GM19468 (cell line): ENCODE data around the gene FXYD7.

ENCODE experiments used
- ATAC-seq: cut with Tn5 transposase; IDR thresholded peaks from one replicate; pipeline ENCODE4 v1.9.1; 2021; ENCODE audit warnings: mild to moderate bottlenecking, moderate library complexity, moderate number of reproducible peaks; ENCODE audit not compliant: unreplicated experiment; ENCODE audit errors: extremely low read depth

Gene FXYD7

DNA sequence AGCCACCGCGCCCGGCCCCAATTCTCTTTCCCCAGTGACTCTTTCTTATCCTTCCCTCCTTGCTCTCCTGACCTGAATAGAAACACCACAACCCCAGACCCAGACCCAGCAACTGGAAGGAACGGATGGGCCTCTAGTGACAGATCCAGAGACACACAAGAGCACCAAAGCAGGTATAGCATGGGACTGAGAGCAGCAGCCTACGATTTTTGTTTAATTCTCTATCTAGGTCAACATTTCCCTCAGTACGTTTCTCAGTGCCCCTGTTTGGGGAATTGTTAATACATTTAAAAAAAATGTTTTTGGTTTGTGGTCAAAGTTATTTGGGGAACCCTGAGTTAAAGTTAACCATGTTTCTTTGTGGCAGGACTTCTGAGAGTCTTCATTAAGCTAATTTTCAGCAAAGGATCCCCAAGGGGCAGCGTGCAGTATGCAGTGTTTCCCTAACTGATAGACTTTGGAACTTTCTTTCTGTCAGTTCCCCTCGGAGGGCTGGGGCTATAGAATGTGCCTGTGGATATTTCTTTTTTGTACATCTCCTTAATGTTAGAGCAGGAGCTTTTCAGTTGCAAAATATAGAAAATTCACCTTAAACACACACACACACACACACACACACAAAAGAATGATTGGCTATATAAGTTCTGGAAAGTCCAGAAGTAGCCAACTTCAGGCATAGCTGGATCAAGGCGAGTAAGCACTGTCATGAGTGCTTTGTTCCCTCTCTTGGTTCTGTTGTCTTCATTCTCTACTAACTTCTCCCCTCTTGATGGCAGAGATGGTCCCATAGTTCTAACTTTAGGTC lies 17.8 kb downstream of the FXYD7 start:
- ATAC-seq = no peak

DNA sequence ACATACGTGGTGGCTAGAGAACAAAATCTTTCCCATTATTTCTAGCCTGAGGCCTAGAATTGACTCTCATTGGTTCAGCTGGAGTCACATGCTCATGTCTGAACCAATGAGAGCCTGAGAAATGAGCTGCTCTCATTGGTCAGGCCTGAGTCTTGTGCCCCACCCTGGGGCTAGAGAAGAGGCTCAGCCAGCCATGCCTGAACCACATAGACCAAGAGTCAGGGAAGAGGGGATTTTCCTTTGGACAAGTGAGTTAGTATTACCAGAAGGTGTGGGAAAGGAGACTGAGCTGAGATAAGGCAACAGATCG lies 18.3 kb downstream of the FXYD7 start:
- ATAC-seq = no peak

DNA sequence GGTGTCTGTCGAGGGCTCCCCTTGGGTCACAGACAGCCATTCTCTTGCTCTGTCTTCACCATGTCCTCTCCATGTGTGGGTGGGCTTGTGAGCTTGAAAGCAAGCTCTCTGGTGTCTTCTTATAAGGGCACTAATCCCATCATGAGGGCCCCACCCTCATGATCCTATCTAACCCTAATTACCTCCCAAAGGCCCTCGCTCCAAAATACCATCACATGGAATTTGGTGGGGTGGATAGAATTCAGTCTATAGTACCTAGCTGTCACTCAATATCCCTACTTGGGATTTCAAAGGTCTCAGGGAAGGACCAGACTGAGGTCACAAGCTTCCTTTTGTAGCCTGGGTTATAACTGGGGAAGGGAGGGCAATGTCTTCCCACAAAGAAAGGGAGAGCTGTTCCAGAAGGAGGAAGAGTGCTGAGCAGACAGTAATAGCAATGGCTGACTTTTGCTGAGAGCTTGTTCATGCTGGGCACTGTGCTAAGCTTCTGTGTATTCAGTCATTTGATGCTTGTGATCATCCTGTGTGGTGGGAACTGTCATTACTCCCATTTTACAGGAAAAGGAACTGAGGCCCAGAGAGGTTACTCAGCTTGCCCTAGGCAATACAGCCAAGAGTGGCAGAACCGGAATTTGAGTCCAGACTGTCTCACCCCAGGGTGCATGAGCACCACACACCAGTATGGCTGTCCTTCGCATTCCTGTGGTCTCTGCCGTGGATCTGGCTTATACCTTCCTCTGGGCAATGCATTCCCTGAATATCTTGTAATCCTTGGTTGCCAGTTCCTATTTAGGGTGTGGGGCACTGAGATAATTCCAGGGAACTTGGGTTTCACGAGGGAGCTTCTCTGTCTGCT lies 19.6 kb downstream of the FXYD7 start:
- ATAC-seq = no peak

DNA sequence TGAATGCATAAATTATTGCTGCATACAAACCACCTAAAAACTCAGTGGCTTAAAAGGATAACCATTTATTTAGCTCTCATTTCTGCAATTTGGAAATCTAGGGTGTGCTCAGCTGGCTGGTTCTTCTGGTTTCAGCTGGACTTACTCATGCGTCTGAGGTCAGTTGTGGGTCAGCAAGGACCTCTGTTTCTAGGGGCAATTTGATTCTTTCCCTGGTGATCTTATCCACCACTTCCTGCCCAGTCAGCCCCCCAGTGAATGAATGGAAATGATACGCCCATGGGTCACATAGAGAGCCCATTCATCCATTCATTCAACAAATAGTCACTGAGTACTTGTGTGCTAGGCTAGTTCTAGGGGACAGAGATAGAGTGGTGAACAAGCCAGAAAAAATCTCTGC lies 21.4 kb downstream of the FXYD7 start:
- ATAC-seq = no peak

DNA sequence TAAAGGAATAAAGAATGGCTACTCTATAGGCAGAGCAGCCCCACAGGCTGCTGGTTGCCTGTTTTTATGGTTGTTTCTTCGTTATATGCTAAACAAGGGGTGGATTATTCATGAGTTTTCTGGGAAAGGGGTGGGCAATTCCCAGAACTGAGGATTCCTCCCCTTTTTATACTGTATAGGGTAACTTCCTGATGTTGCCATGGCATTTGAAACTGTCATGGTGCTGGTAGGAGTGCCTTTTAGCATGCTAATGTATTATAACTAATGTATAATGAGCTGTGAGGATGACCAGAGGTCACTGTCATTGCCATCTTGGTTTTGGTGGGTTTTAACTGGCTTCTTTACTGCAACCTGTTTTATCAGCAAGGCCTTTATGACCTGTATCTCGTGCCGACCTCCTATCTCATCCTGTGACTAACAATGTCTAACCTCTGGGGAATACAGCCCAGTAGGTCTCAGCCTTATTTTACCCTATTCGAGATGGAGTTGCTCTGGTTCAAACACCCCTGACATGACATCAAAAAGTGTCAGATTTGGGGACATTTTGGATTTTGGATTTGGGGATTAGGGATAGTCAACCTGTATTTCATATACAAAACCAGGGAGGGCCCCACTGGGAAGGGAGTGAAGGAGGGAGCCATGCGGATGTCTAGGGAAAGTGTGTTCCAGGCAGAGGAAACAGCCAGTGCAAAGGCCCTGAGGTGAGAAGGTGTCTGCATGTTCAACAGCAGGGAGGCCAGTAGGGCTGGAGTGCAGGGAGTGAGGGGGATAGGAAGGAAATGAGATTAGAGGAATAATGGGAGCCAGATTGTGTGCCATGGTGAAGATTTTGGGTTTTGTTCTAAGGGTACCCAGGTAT lies 22.4 kb downstream of the FXYD7 start:
- ATAC-seq = no peak

DNA sequence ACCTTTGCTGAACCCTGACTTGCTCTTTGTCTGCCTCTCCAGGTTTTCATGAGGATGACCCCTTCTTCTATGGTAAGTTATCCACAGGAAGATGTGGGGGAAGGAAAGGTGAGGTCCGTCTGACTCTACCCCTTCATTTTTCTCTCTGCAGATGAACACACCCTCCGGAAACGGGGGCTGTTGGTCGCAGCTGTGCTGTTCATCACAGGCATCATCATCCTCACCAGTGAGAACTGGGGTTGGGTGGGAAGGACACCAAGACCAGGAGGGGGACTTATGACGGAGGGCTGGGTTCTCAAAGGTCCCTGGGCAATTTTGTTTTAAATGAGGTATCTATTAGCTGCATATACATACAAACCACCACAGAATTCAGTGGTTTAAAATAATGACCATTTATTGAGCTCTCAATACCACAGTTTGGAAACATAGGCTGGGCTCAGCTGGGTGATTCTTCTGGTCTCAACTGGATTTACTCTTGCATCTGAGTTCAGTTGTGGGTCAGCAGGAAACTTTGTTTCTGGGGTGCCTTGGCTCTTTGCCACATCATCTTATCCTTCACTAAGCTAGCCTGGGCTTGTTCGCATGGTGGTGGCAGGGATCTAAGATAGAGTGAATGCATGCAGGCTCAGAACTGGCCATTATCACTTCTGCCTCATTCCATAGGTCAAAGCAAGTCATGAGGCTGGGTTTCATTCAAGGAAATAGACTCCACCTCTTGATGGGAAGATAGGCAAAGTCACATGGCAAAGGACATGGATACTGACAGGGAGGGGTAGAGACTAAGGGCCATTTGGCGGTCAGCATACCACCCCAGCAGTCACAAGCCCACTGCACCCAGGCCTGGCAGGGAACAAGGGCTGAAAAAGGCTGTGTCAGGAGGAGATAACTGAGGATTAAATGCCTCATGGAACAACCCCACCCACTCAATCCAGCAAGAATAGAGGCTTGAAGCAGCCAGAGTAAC lies 23.3 kb downstream of the FXYD7 start:
- ATAC-seq = no peak

DNA sequence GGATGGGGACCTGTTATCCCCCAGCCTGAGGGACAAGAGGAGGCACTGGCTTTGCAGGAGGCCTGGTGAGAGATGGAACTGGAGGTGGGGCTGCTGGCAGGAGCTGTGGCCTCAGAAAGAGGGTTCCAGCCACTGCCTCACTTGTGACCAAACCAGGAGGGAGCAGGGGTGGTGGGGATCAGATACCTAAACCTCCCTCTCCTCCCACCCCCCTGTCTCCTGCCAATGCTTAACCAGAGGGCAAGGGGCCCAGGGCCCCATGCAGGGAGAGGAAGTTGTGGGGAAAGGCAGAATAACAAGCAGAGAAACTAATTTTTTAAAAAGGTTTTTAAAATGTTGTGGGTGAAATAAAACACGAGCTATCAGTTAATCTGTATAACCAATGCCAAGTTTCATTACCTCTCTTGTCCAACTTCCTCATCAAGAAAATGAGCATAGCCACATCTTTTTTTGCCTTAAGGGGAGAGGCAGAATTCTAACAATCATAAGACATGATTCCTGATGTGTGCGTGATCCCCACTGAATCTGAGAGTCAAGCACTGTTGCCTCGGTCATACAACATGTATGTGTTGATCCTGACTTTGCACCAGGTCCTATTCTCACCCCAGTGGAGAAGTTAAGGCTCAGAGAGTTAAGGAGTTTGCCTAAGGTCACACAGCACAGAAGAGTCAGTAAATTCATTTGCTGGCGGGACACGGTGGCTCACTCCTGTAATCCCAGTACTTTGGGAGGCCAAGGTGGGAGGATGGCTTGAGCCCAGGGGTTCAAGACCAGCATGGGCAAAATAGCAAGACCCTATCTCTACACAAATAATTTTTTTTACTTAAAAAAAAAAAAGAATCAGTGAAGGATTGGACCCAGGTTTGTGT lies 24.4 kb downstream of the FXYD7 start:
- ATAC-seq = no peak

DNA sequence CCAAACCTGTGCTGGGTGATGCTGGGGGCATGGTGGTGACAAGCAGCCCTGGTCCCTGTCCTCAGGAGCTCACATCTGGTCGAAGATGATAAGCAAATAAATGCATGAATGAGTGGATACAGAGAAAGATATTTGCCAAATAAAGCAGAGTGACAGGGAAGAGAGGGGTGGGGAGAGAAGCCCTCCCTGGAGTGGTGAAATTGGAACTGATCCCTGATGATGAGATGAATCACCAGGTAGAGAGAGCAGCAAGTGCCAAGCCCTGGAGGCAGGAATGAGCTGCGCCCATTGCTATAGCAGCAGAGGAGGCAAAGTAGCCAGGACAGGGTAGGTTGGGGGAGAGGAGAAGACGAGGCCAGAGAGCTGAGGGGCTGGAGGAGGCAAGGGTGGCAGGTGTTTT lies 25.1 kb downstream of the FXYD7 start:
- ATAC-seq = no peak

DNA sequence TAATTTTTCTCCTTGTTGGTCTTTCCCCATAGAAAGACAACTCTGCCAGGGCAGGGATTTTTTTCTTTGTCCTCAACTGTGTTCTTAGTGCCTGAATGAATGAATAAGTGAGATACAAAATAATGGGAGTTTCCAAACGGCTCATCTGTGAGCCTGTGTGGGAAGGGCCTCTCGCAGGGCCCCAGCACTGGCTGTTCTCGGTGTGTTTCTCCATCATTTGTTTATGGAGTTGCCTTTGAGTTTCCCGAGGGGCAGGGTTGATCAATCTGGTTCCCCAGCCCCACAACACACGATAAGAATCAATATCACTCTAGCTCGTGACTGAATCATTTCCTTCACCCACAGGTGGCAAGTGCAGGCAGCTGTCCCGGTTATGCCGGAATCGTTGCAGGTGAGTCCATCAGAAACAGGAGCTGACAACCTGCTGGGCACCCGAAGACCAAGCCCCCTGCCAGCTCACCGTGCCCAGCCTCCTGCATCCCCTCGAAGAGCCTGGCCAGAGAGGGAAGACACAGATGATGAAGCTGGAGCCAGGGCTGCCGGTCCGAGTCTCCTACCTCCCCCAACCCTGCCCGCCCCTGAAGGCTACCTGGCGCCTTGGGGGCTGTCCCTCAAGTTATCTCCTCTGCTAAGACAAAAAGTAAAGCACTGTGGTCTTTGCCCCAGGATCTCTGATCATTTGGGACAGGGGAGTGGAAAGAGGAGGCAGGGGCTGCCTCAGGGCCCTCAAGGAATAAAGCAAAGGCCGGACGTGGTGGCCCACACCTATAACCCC lies 26.4 kb downstream of the FXYD7 start:
- no peak for ATAC-seq

DNA sequence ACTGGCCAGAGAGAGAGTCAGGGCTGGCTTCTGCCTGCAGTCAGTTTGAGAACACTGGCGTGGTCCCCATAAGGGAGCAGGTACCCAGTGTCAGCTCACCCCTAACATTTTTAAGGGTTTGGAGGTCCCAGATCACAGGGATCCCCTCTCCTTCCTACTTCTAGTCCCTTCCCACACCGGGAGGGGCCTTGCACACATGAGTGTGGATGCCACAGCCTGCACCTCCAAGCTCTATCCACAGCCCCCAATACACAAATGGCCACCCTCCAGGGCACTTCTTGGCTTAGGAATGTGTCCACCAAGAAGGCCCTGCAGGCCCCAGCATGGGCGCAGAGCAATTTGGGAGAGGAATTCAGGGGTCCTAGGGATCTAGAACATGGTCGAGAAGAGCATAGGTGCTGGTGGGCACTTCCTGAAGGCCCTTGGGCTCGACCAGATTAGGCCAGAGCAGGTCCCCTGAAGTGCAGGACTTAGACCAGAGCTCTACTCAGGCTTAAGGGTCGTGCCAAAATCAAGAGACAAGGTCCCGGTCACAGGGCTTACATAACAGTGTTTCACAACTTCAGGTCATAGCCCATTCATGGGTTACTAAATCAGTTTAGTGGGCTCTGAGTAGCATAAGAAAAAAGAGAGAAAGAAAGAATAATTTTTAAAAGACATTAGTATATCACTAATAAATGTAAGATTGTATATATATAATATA lies 27.5 kb downstream of the FXYD7 start:
- ATAC-seq = no peak

DNA sequence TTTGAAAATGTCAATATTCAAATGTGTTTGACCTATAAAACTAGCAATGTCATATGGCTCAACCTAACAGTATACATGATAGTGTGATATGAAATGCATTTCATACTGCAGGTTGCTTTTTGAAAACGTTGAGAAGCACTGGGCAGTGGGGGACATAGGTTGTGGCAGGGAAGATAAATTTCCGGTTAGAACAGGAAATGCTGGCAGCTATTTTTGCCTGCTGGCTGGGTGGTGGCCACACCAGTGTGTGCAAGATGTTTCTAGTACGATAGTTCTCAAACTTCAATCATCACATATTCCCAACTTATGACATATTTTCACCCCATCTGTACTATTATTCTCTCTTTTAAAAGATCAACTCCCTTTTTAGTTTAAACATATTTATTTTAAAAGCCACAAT lies 28.7 kb downstream of the FXYD7 start:
- no peak for ATAC-seq

DNA sequence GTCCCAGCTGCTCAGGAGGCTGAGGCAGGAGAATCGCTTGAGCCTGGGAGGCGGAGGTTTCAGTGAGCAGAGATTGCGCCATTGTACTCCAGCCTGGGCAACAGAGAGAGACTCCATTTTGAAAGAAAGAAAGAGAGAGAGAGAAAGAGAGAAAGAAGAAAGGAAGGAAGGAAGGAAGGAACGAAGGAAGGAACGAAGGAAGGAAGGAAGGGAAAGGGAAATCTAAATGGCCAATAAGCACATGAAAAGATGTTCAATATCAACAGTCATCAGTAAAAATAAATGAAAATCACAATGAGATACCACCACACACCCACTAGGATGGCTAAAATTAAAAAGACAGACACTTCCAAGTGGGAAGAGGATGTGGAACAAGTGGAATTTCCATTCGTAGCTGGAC lies 31.2 kb downstream of the FXYD7 start:
- no peak for ATAC-seq

DNA sequence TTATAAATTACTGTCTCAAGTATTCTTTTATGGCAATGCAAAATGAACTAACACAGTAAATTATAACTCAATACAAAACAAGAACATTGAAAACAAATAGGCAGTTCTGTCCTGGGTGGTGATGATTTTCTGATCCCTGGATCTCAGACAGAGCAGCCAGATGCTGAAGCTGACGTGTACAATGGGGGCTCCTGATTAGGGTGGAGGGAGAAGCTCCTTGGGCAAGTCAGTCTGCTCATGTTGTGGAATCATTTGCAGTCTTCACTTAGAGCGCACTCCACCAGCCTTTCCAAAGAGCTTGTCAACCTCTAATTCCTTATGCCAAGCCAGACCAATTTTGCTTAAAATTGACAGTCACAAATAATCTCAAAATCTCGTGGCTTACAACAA lies 33.1 kb downstream of the FXYD7 start:
- ATAC-seq = no peak

DNA sequence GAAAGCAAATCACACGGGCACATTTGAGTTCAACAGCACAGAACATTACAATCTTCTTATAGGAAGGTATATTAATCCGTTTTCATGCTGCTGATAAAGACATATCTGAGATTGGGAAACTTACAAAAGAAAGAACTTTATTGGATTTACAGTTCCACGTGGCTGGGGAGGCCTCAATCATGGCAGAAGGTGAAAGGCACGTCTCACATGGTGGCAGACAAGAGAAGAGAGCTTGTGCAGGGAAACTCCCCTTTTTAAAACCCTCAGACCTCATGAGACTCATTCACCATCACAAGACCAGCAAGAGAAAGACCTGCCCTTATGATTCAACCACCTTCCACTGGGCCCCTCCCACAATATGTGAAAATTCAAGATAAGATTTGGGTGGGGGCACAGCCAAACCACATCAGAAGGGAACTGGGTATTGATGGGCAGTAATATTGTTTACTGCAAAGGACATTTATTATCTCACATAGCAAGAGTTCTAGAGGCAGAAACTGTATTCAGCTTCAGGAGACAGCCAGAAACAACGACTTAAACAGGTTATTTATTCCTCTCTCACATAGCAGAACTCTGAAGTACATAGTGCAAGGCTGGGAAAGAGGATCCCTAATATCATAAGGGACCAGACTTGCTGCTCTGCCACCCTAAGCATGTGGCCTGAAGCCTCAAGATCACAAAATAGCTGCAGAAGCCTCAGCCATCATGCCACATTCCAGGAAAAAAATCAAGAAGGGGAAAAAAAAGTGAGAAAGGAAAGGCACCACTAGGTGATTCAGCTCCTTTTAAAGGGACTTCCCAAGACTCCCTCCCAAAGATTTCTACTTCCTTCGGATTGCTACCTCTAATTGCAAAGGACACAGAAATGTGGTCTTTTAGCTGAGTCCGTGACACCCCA lies 34.6 kb downstream of the FXYD7 start:
- no peak for ATAC-seq

DNA sequence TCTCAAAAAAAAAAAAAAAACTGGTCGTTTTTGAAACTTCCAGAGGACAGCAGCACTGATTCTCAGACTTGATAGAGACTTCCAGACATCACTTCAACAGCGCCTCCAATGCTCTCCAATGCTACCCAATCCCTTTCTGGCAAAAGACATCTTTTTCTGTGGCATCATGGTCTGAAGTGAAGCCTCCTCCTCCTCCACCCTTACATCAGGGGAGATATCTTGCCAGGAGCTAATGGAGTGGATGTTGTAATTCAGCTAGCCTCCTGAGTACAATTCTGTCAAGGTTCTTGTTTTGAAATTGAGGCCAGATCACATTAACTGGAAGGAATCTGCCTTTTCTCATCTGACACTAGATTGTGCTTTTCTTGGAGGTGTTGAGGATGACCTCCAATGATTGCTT lies 35.6 kb downstream of the FXYD7 start:
- no peak for ATAC-seq

DNA sequence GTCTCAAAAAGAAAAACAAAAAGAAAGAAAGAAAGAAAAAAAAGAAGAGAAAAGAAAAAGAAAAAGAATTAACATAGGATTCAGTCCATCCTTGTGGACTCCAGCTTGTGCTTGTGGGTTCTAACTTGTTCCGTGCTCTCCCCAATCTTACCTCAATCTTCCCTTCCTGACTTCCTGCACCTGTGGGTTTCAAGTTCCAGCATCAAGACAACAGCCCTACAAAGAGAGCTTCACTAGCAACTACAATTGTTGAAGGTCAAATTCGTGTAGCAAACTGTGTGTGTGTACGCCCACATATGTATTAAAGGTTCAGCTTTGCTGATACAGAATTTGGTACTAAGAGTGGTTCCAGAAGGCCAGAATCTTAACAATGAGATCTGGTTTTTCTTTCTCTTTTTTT lies 36.8 kb downstream of the FXYD7 start:
- ATAC-seq = no peak

DNA sequence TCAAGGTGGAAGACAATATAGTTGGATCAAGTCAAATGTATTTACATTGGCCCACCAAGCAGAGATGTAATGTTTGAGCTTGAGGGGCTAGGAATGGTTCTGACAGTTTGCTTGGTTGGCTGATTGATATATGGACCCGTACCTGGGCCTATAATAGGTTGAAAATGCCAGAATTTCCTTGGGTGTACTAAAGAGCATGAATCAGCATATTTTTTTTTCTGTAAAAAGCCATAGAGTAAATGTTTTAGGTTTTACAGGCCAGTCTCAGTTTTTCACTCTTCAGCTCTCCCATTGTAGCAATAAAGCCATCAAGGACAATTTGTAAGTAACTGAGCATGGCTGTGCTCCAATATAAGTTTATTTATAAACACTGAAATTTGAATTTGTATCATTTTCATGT lies 38.3 kb downstream of the FXYD7 start:
- ATAC-seq = no peak
